ENCODE results near the gene RAB10. TPM values are rescaled to one million over a fixed set of nuclear protein-coding genes. Genes with fewer than 3 reads are reported as not detected.
A peak's percentile ranks its signal among the peaks of the same experiment; 100 is the strongest.

RAB10 gene
- total and polyA plus RNA-seq, 8 donors: 16.5 to 62.9 (median 37.8) TPM

DNA sequence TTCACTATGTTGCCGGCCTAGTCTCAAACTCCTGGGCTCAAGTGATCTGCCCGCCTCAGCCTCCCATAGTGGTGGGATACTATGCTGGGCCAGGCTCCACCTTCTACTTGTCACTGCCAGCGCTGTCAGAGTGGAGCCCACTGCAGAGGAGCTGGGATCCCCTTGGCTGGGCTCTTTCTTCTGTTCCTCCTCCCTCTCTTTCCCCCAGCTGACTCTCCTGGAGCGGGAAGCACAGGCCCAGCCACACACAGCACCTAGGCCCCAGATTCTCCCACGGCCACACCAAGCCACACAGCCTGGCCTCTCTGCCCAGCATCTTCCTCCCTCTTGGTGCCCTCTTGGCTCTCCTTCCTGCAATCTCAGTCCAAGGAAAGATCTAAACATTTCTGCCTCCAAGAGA lies 135.3 kb downstream of the RAB10 start:
- no peak for DNase-seq
- peaks cover 0 to 6% (median 4%) of the 10 kb centered on the region in 3 donors for H3K4me1 ChIP-seq
- TF ChIP-seq CTCF (IDR thresholded peaks at IDR 0.05): no peak
- no peak overlapping the region for H3K4me3 ChIP-seq
- FAIRE-seq: no peak
- H3K27ac ChIP-seq: no peak overlapping the region
- H3K36me3 ChIP-seq: no peaks in the 10 kb centered on the region
- no peaks in the 10 kb centered on the region for H3K27me3 ChIP-seq
- intact Hi-C loops (cut with DNase I): no loop called here
- H3K9me3 ChIP-seq: no peaks in the 10 kb centered on the region
- ATAC-seq: no peak
- WGBS, 2 donors: 88 to 91% methylated on average over 5 of the region's 5 CpGs

GRCh38 chr2:26169681-26170414 lies 136.0 kb downstream of the RAB10 start:
- intact Hi-C loops (cut with DNase I): no loop called here
- H3K27me3 ChIP-seq: no peaks in the 10 kb centered on the region
- H3K4me1 ChIP-seq: peaks cover 0 to 6% (median 4%) of the 10 kb centered on the region in 3 donors
- no peak for DNase-seq
- FAIRE-seq: no peak
- TF ChIP-seq CTCF (IDR thresholded peaks at IDR 0.05): no peak
- no peak for ATAC-seq
- H3K27ac ChIP-seq: no peak overlapping the region
- WGBS, 2 donors: 69 to 81% methylated on average over 14 of the region's 14 CpGs
- H3K4me3 ChIP-seq: no peak overlapping the region
- no peaks in the 10 kb centered on the region for H3K9me3 ChIP-seq
- no peaks in the 10 kb centered on the region for H3K36me3 ChIP-seq

DNA sequence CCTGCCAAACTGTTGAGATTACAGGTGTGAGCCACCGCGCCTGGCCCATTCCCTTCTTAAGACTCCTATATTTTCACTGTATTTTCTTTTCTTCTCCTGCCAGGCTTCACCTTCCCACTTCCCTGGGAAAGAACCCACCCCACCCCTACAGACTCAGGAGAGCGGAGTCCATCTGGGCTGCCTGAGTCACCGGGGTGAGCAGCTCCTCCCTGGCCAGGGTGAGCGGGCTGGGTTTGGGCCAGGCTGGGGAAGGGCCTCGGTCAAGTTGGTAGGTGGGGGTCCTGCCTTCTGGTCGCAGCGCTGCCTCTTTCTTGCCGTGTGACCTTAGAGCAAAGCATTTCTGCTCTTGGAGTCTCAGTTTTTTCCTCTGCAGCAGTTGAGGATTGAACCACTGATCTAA lies 136.9 kb downstream of the RAB10 start:
- Histone ChIP-seq H3K9me3 (no peaks in the 10 kb centered on the region), H3K4me1 (peaks cover 0 to 6% (median 4%) of the 10 kb centered on the region in 3 donors), H3K27me3 (no peaks in the 10 kb centered on the region), H3K36me3 (no peaks in the 10 kb centered on the region), H3K27ac (no peak overlapping the region), H3K4me3 (no peak overlapping the region)
- no peak for FAIRE-seq
- DNase-seq: no peak
- intact Hi-C loops (cut with DNase I): no loop called here
- ATAC-seq: no peak
- WGBS, 2 donors: 86 to 87% methylated on average over 9 of the region's 9 CpGs
- TF ChIP-seq CTCF (IDR thresholded peaks at IDR 0.05): no peak

DNA sequence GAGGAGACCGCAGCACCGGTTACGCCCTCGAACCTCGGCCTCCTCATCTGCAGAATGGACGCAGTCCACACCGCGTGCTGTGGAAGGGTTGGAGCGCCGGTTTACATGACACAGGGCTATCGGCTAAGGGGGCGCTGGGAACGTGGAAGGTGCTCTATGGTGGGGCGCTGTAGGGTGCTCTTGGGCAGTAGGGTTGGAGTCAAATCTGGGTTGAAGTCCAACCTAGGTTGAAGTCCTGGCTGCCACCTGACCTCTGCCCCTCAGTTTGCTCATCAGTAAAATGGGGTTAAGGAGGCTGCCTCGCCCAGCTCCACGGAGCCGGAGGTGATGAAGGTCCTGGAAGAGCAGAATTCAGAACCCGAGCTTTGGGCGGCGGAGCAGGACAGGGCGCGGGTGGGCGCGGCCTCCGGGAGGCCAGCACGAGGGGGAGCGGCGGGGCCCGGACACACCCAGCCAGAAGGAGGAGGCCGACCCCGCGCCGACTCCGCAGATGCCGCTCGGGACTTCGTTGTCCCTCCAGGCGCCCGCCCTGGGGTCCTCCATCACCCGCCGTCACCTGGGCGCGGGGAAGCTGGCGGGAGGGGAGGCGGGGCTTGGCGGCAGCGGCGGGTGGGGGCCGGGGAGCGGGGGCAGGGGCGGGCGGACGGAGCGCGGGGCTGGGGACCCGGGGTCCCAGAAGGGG lies 138.4 kb downstream of the RAB10 start:
- FAIRE-seq (no peak), ATAC-seq (no peak), DNase-seq (no peak)
- Histone ChIP-seq H3K36me3 (no peaks in the 10 kb centered on the region), H3K9me3 (no peaks in the 10 kb centered on the region), H3K4me1 (peaks cover 0 to 6% (median 4%) of the 10 kb centered on the region in 3 donors), H3K27ac (no peak overlapping the region), H3K27me3 (no peaks in the 10 kb centered on the region), H3K4me3 (peak overlapping the region in 2 of 4 donors; percentile 12 to 25)
- no peak for TF ChIP-seq CTCF (IDR thresholded peaks at IDR 0.05)
- 23 to 24% methylated on average over 44 to 56 of the region's 56 CpGs for WGBS, 2 donors
- intact Hi-C loops (cut with DNase I): no loop called here
